GM04503 (cell line): ENCODE data around the gene UCK1.
"Not testable (repeated sequence)": the region's sequence is repeated elsewhere in the genome, so short reads cannot be mapped to it uniquely, and the experiment has no call there.

Experiments
- DNase-seq: peaks from one replicate; pipeline ENCODE4 v3.0.0-alpha.2; 2012; ENCODE audit warnings: low read depth

Gene UCK1

GRCh38 chr9:131554087-131554842 is 23.2 kb upstream of the UCK1 start:
- DNase-seq = no peak

GRCh38 chr9:131552030-131552429 is 21.0 kb upstream of the UCK1 start:
- no peak for DNase-seq

GRCh38 chr9:131550465-131550864 is 19.4 kb upstream of the UCK1 start:
- not testable (repeated sequence) for DNase-seq

- DNase-seq = not testable (repeated sequence)
Observed at GRCh38 chr9:131549186-131549585, 18.1 kb upstream of the UCK1 start.

- no peak for DNase-seq
Observed at GRCh38 chr9:131546336-131547084, 15.4 kb upstream of the UCK1 start.

- DNase-seq = no peak
Observed at GRCh38 chr9:131545786-131546335, 14.8 kb upstream of the UCK1 start.

- DNase-seq = no peak
Observed at GRCh38 chr9:131545003-131545785, 14.1 kb upstream of the UCK1 start, which contains the start of gene PRRT1B. Gene PRRT1B (plus strand): TSS chr9:131545523. CDS start chr9:131545616, 93 bp downstream.

GRCh38 chr9:131543141-131543540 is 12.1 kb upstream of the UCK1 start:
- no peak for DNase-seq

- DNase-seq = no peak
Observed at GRCh38 chr9:131539223-131539923, 8.3 kb upstream of the UCK1 start.

- DNase-seq = no peak
Observed at GRCh38 chr9:131537946-131538345, 6.9 kb upstream of the UCK1 start.

GRCh38 chr9:131534721-131535237 is 3.7 kb upstream of the UCK1 start:
- DNase-seq = no peak

- no peak for DNase-seq
Observed at GRCh38 chr9:131530546-131530919, 530 bp downstream of the UCK1 start.

- no peak for DNase-seq
Observed at GRCh38 chr9:131529597-131530545, 1.2 kb downstream of the UCK1 start.

GRCh38 chr9:131528886-131529505 is 2.1 kb downstream of the UCK1 start:
- DNase-seq = no peak

- DNase-seq = no peak
Observed at GRCh38 chr9:131528186-131528585, 2.9 kb downstream of the UCK1 start.

GRCh38 chr9:131525643-131526565 is 5.2 kb downstream of the UCK1 start:
- DNase-seq = no peak

GRCh38 chr9:131524665-131525315 is 6.3 kb downstream of the UCK1 start:
- DNase-seq = no peak
